Astrocyte (in vitro differentiated cells and primary cell): ENCODE measurements around the gene ZMIZ1. TPM values are rescaled to one million over a fixed set of nuclear protein-coding genes. Genes with fewer than 3 reads are reported as not detected.

ENCODE experiments used
- DNase-seq: peaks from one replicate; pipeline ENCODE4 v3.0.0-alpha.2; 2010; ENCODE audit warnings: low read depth
- FAIRE-seq: peaks from 2 replicates; lab custom pipeline; 2011; peaks lifted over from hg19 to GRCh38; lab: Jason Lieb, UNC
- H2AFZ ChIP-seq: 2 replicates; pipeline ENCODE4 v1.6.0; 2012; ENCODE audit warnings: low read depth, low read length, inconsistent platforms
- H3K27ac ChIP-seq: 2 replicates; pipeline ENCODE4 v1.5.1; 2011; ENCODE audit warnings: low read depth, low read length, inconsistent platforms
- H3K27me3 ChIP-seq: 2 replicates; pipeline ENCODE4 v1.6.0; 2011; ENCODE audit warnings: low read length, inconsistent platforms; ENCODE audit not compliant: insufficient read depth
- H3K36me3 ChIP-seq: 2 replicates; pipeline ENCODE4 v1.5.1; 2011; ENCODE audit warnings: low read length, inconsistent platforms; ENCODE audit not compliant: insufficient read depth
- H3K4me1 ChIP-seq: 2 replicates; pipeline ENCODE4 v1.5.1; 2011; ENCODE audit warnings: low read length, inconsistent platforms; ENCODE audit not compliant: insufficient read depth
- H3K4me2 ChIP-seq: 2 replicates; pipeline ENCODE4 v1.6.0; 2012; ENCODE audit warnings: low read length, inconsistent platforms
- H3K4me3 ChIP-seq: 2 replicates; pipeline ENCODE4 v1.5.1; 2011; ENCODE audit warnings: low read depth, mild to moderate bottlenecking, low read length, inconsistent platforms; ENCODE audit not compliant: insufficient read depth
- H3K79me2 ChIP-seq: 2 replicates; pipeline ENCODE4 v1.6.0; 2012; ENCODE audit warnings: mild to moderate bottlenecking, low read length, inconsistent platforms; ENCODE audit not compliant: insufficient read depth
- H3K9ac ChIP-seq: 2 replicates; pipeline ENCODE4 v1.6.0; 2012; ENCODE audit warnings: mild to moderate bottlenecking, low read length, inconsistent platforms
- H3K9me3 ChIP-seq: 2 replicates; pipeline ENCODE4 v1.5.1; 2012; ENCODE audit warnings: low read depth, mild to moderate bottlenecking, low read length, inconsistent platforms; ENCODE audit not compliant: insufficient read depth
- H4K20me1 ChIP-seq: 2 replicates; pipeline ENCODE4 v1.6.0; 2012; ENCODE audit warnings: low read length, inconsistent platforms; ENCODE audit not compliant: insufficient read depth
- H3K27ac Mint-ChIP-seq: one replicate; pipeline ENCODE4 v1.8.0; 2021; ENCODE audit warnings: mild to moderate bottlenecking, mixed read lengths; ENCODE audit not compliant: unreplicated experiment
- H3K27me3 Mint-ChIP-seq: one replicate; pipeline ENCODE4 v1.8.0; 2021; ENCODE audit warnings: low read depth, mixed read lengths; ENCODE audit not compliant: unreplicated experiment
- H3K36me3 Mint-ChIP-seq: one replicate; pipeline ENCODE4 v1.8.0; 2021; ENCODE audit warnings: low read depth, mixed read lengths; ENCODE audit not compliant: unreplicated experiment
- H3K4me1 Mint-ChIP-seq: one replicate; pipeline ENCODE4 v1.8.0; 2021; ENCODE audit warnings: low read depth, mixed read lengths; ENCODE audit not compliant: unreplicated experiment
- H3K4me3 Mint-ChIP-seq: one replicate; pipeline ENCODE4 v1.8.0; 2021; ENCODE audit warnings: mild to moderate bottlenecking, moderate library complexity, mixed read lengths; ENCODE audit not compliant: unreplicated experiment
- H3K9me3 Mint-ChIP-seq: one replicate; pipeline ENCODE4 v1.8.0; 2021; ENCODE audit warnings: mild to moderate bottlenecking, mixed read lengths; ENCODE audit not compliant: unreplicated experiment
- EZH2 ChIP-seq: IDR thresholded peaks from 2 replicates; pipeline ENCODE4 v1.6.1; 2012; ENCODE audit warnings: mild to moderate bottlenecking, low read length, inconsistent platforms; ENCODE audit not compliant: insufficient read depth
- total RNA-seq: library from RNA; stranded (reverse); gene quantifications from 2 replicates; pipeline ENCODE4 v1.2.1, GENCODE V29; 2021
- TF ChIP-seq, protein P1 (sequence below): IDR thresholded peaks from 2 replicates; pipeline ENCODE4 v1.5.1; 2011; ENCODE audit warnings: low read depth, mild to moderate bottlenecking, inconsistent platforms, low read length, moderate library complexity; ENCODE audit not compliant: insufficient read depth

ZMIZ1 gene
- total RNA-seq, 1 donor from 2014 or later = 45.5 TPM

DNA sequence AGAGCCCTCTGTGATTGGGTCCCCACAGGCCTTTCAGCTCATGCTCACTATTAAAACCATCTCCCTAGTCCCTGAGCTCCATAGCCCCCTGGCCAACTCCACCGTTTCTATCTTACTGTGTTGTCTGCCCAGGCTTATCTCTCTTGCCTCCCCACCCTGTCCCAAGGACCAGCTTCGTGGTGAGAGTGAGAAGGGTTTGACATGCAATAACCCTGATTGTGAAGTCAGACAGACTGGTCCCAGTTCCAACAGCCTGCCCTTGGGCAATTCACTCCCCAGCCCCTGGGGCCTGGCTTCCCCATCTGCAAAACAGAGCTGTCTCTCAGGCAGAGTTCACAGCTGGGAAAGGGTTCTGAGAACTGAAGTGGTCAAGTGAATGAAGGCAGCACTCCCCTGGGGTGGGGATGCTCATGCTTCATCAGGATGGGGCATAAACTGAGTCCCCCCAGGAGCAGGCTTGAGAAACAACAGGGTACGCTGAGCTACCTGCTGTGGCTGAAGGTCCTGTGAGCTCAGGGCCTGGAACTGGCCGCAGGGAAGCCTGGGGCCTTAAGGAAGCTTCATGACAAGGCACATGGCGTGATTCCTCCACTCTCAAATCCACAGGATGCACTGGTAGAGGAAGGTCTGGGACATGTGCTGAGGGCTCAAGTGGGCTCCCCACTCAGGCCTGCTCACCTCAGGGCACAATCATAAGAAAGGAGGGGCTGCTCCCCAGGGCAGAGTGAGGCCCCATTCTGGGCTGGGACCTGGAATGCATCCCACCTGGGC lies 276.7 kb downstream of the ZMIZ1 start:
- Histone ChIP-seq H3K27me3 (no peaks in the 10 kb centered on the region), H3K36me3 (peaks cover 5% of the 10 kb centered on the region), H3K4me2 (no peak overlapping the region), H3K9me3 (no peaks in the 10 kb centered on the region), H4K20me1 (peaks cover 23% of the 10 kb centered on the region), H3K79me2 (peaks cover 31% of the 10 kb centered on the region), H2AFZ (no peak overlapping the region), H3K4me3 (no peak overlapping the region), H3K9ac (no peak overlapping the region), H3K4me1 (peaks cover 19% of the 10 kb centered on the region), H3K27ac (no peak overlapping the region)
- H3K36me3 Mint-ChIP-seq = peaks cover 9% of the 10 kb centered on the region
- DNase-seq = no peak
- H3K4me3 Mint-ChIP-seq = no peak overlapping the region
- no peak overlapping the region for H3K27ac Mint-ChIP-seq
- FAIRE-seq = no peak
- no peaks in the 10 kb centered on the region for H3K9me3 Mint-ChIP-seq
- H3K4me1 Mint-ChIP-seq = peaks cover 2% of the 10 kb centered on the region
- TF ChIP-seq, protein P1, sequence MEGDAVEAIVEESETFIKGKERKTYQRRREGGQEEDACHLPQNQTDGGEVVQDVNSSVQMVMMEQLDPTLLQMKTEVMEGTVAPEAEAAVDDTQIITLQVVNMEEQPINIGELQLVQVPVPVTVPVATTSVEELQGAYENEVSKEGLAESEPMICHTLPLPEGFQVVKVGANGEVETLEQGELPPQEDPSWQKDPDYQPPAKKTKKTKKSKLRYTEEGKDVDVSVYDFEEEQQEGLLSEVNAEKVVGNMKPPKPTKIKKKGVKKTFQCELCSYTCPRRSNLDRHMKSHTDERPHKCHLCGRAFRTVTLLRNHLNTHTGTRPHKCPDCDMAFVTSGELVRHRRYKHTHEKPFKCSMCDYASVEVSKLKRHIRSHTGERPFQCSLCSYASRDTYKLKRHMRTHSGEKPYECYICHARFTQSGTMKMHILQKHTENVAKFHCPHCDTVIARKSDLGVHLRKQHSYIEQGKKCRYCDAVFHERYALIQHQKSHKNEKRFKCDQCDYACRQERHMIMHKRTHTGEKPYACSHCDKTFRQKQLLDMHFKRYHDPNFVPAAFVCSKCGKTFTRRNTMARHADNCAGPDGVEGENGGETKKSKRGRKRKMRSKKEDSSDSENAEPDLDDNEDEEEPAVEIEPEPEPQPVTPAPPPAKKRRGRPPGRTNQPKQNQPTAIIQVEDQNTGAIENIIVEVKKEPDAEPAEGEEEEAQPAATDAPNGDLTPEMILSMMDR = no peak
- no peak for TF ChIP-seq EZH2
- peaks cover 20% of the 10 kb centered on the region for H3K27me3 Mint-ChIP-seq

DNA sequence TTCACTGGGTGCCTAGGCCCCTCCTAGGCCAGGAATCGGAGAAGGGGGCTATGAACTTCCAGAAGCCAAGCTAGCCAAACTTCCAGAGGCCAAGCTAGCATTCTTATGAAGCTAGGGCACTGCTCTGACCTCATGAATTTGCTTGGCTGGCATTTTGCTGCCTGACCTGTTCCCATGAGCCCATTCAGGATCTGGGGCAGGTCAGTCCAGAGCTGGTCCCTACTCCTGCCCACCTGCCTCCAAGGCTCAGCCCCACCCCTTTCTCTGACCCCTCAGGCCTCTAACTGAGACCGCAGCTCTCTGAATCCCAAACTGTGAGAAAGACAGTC lies 277.2 kb downstream of the ZMIZ1 start:
- peaks cover 9% of the 10 kb centered on the region for H3K36me3 Mint-ChIP-seq
- H3K27me3 Mint-ChIP-seq = peaks cover 15% of the 10 kb centered on the region
- no peaks in the 10 kb centered on the region for H3K27me3 ChIP-seq
- H3K27ac ChIP-seq = no peak overlapping the region
- peaks cover 19% of the 10 kb centered on the region for H3K4me1 ChIP-seq
- H3K27ac Mint-ChIP-seq = no peak overlapping the region
- DNase-seq (no peak), FAIRE-seq (no peak)
- H3K36me3 ChIP-seq = peaks cover 6% of the 10 kb centered on the region
- no peaks in the 10 kb centered on the region for H3K9me3 ChIP-seq
- peaks cover 34% of the 10 kb centered on the region for H3K79me2 ChIP-seq
- H3K9ac ChIP-seq = no peak overlapping the region
- H3K4me3 Mint-ChIP-seq = peak overlapping the region; percentile 62
- no peak overlapping the region for H3K4me2 ChIP-seq
- H3K9me3 Mint-ChIP-seq = no peaks in the 10 kb centered on the region
- TF ChIP-seq EZH2 = no peak
- TF ChIP-seq, protein P1 = no peak
- H4K20me1 ChIP-seq = peaks cover 28% of the 10 kb centered on the region
- H3K4me3 ChIP-seq = no peak overlapping the region
- peaks cover 2% of the 10 kb centered on the region for H3K4me1 Mint-ChIP-seq
- no peak overlapping the region for H2AFZ ChIP-seq
